ENCODE measurements around the gene ANGPT4. TPM values are rescaled to one million over a fixed set of nuclear protein-coding genes. Genes with fewer than 3 reads are reported as not detected.

Gene ANGPT4
- total and polyA plus RNA-seq, 10 of the 15 experiments (the other 5 are each of a cell fraction or from before 2014, with no cell fraction given) = 0.01 to 0.16 TPM; not detected in 8

GRCh38 chr20:891706-892080, 24.4 kb downstream of the ANGPT4 start:
- ChIA-PET SMC1A (ENCODE audit: uncharacterized antibody, unreplicated experiment) (no interaction called here), RAD21 (ENCODE audit: unreplicated experiment) (no interaction called here), CTCF (interaction anchor here (1.5 to 1.6 kb wide), 2 partner anchors 15 to 64 kb away, joined by 3 to 4 read pairs; no protein-coding TSS in a partner anchor), POLR2A (interaction anchor here (0.7 kb wide), 1 partner anchor 61 kb away, joined by 3 read pairs; no protein-coding TSS in a partner anchor)
- H3K9ac ChIP-seq (ENCODE audit: control insufficient read depth, insufficient read depth, low read length) = no peak overlapping the region
- no peaks in the 10 kb centered on the region for H4K20me1 ChIP-seq (ENCODE audit: control insufficient read depth, insufficient read depth)
- FAIRE-seq = peak; percentile 56
- peak; percentile 94 for ATAC-seq
- no peaks in the 10 kb centered on the region for H3K79me2 ChIP-seq (ENCODE audit: control insufficient read depth, insufficient read depth, low read length)
- peaks cover 4% of the 10 kb centered on the region for H3K4me1 ChIP-seq (ENCODE audit: control insufficient read depth, insufficient read depth, low read length)
- H3K4me3 ChIP-seq = no peak overlapping the region
- no peaks in the 10 kb centered on the region; a peak in 1 of 4 replicates for H3K27me3 ChIP-seq (replicated peaks in 1 of 2; ENCODE audit: control insufficient read depth in 2 of 2, insufficient read depth in 2 of 2, low read length in 1 of 2)
- no peaks in the 10 kb centered on the region for H3K36me3 ChIP-seq (ENCODE audit: control insufficient read depth in 2 of 2, insufficient read depth in 2 of 2, low read length in 1 of 2)
- H3K9me3 ChIP-seq (replicated peaks; ENCODE audit: control insufficient read depth, insufficient read depth, low read length) = no peaks in the 10 kb centered on the region; the same call in 2 of the 3 replicates
- peak; percentile 37 for DNase-seq (ENCODE audit: low read depth, low spot score)
- H2AFZ ChIP-seq (ENCODE audit: control insufficient read depth, low read depth, low read length) = no peak overlapping the region
- in situ Hi-C loops (cut with MboI) = no loop called here
- 0% methylated on average over 4 of the region's 4 CpGs for WGBS (ENCODE audit: insufficient coverage, insufficient replicate concordance, low lambda C conversion rate, missing lambda C conversion rate)
- intact Hi-C loops (cut with micrococcal nuclease; ENCODE audit: unreplicated experiment) = no loop called here
- H3K27ac ChIP-seq (ENCODE audit: control insufficient read depth, insufficient read depth) = no peak overlapping the region
- BruUV-seq (replicated peaks) = no TSS peak
- no peak overlapping the region; the same call in 1 of the 2 replicates for H3K4me2 ChIP-seq (ENCODE audit: control insufficient read depth, insufficient read depth)
- TF ChIP-seq REST (IDR thresholded peaks at IDR 0.05; ENCODE audit: low read depth, low read length) (no peak), SMAD5 (IDR thresholded peaks at IDR 0.05; ENCODE audit: low read depth) (no peak), ESRRA (IDR thresholded peaks at IDR 0.05; ENCODE audit: low read length) (no peak), FOS (IDR thresholded peaks at IDR 0.05; ENCODE audit: borderline replicate concordance, extremely low read depth, insufficient read length) (no peak), CHD4 (IDR thresholded peaks at IDR 0.05) (no peak), MTA2 (IDR thresholded peaks at IDR 0.05; ENCODE audit: low read depth) (peak; percentile 89), NRF1 (conservative IDR thresholded peaks at IDR 0.05; ENCODE audit: low read depth, low read length) (no peak), ELK1 (IDR thresholded peaks at IDR 0.05; ENCODE audit: low read depth, low read length) (no peak), SP1 (IDR thresholded peaks at IDR 0.05; ENCODE audit: low read depth, low read length) (no peak), SRF (IDR thresholded peaks at IDR 0.05; ENCODE audit: low read depth in 2 of 2, low read length in 2 of 2) (no peak), IKZF1 (conservative IDR thresholded peaks at IDR 0.05) (peak; percentile 76), TAF1 (IDR thresholded peaks at IDR 0.05; ENCODE audit: borderline replicate concordance, low read depth, low read length) (no peak), GATAD2B (conservative IDR thresholded peaks at IDR 0.05; ENCODE audit: low read depth) (0 out of 2 replicates have a peak, but pooled peaks have one; percentile 28), CREM (IDR thresholded peaks at IDR 0.05; ENCODE audit: low read depth) (no peak), SUZ12 (IDR thresholded peaks at IDR 0.05; ENCODE audit: unreplicated experiment) (no peak), SPI1 (IDR thresholded peaks at IDR 0.05; ENCODE audit: borderline replicate concordance, insufficient read depth, low read depth, low read length) (no peak), BCL3 (IDR thresholded peaks at IDR 0.05; ENCODE audit: borderline replicate concordance, insufficient read depth, low read depth, low read length, poor library complexity, severe bottlenecking) (no peak), DPF2 (IDR thresholded peaks at IDR 0.05) (no peak; the same call in 1 of the 2 replicates), BCL11A (IDR thresholded peaks at IDR 0.05; ENCODE audit: low read depth, low read length) (peak; percentile 51; the same call in 1 of the 2 replicates), NFYB (IDR thresholded peaks at IDR 0.05; ENCODE audit: insufficient read depth, low read depth, low read length) (no peak), FOXK2 (IDR thresholded peaks at IDR 0.05) (no peak)
